ENCODE measurements around the gene GNAO1.

The GNAO1 gene

GRCh38 chr16:56191156-56191815 lies at the start of gene GNAO1:
TSS of gene GNAO1 (plus strand) at chr16:56191489. CDS start at chr16:56192236, 747 bp downstream.
- Histone ChIP-seq H3K4me3 (ENCODE audit: low read length) (no peak within 1 kb of the TSS), H3K36me3 (ENCODE audit: control insufficient read depth, insufficient read depth, low read length) (no peaks in the 10 kb centered on the region), H3K9me3 (ENCODE audit: control insufficient read depth, low read length) (no peaks in the 10 kb centered on the region), H3K4me1 (ENCODE audit: control insufficient read depth, insufficient read depth, low read length) (no peaks in the 10 kb centered on the region), H3K27me3 (ENCODE audit: control insufficient read depth, insufficient read depth, low read length) (peaks cover 40% of the 10 kb centered on the region), H3K9ac (ENCODE audit: low read length) (peak within 1 kb of the TSS; percentile 54)

- Histone ChIP-seq H3K36me3 (ENCODE audit: control insufficient read depth, insufficient read depth, low read length) (no peaks in the 10 kb centered on the region), H3K9me3 (ENCODE audit: control insufficient read depth, low read length) (no peaks in the 10 kb centered on the region), H3K4me1 (ENCODE audit: control insufficient read depth, insufficient read depth, low read length) (no peaks in the 10 kb centered on the region), H3K4me3 (ENCODE audit: low read length) (no peak overlapping the region), H3K9ac (ENCODE audit: low read length) (no peak overlapping the region), H3K27me3 (ENCODE audit: control insufficient read depth, insufficient read depth, low read length) (no peaks in the 10 kb centered on the region)
Observed at GRCh38 chr16:56143666-56144065, 47.6 kb upstream of the GNAO1 start.

GRCh38 chr16:56145369-56145768 lies 45.9 kb upstream of the GNAO1 start:
- Histone ChIP-seq H3K9ac (ENCODE audit: low read length) (no peak overlapping the region), H3K27me3 (ENCODE audit: control insufficient read depth, insufficient read depth, low read length) (no peaks in the 10 kb centered on the region), H3K4me1 (ENCODE audit: control insufficient read depth, insufficient read depth, low read length) (no peaks in the 10 kb centered on the region), H3K4me3 (ENCODE audit: low read length) (no peak overlapping the region), H3K36me3 (ENCODE audit: control insufficient read depth, insufficient read depth, low read length) (no peaks in the 10 kb centered on the region), H3K9me3 (ENCODE audit: control insufficient read depth, low read length) (no peaks in the 10 kb centered on the region)

- H3K36me3 ChIP-seq (ENCODE audit: control insufficient read depth, insufficient read depth, low read length), result no peaks in the 10 kb centered on the region
- no peaks in the 10 kb centered on the region for H3K4me1 ChIP-seq (ENCODE audit: control insufficient read depth, insufficient read depth, low read length)
- H3K9me3 ChIP-seq (ENCODE audit: control insufficient read depth, low read length), result no peaks in the 10 kb centered on the region
- H3K27me3 ChIP-seq (ENCODE audit: control insufficient read depth, insufficient read depth, low read length), result no peaks in the 10 kb centered on the region
- no peak overlapping the region for H3K4me3 ChIP-seq (ENCODE audit: low read length)
- no peak overlapping the region for H3K9ac ChIP-seq (ENCODE audit: low read length)
Observed at GRCh38 chr16:56151621-56152020, 39.7 kb upstream of the GNAO1 start.

- Histone ChIP-seq H3K27me3 (ENCODE audit: control insufficient read depth, insufficient read depth, low read length) (no peaks in the 10 kb centered on the region), H3K4me1 (ENCODE audit: control insufficient read depth, insufficient read depth, low read length) (no peaks in the 10 kb centered on the region), H3K9ac (ENCODE audit: low read length) (no peak overlapping the region), H3K4me3 (ENCODE audit: low read length) (no peak overlapping the region), H3K36me3 (ENCODE audit: control insufficient read depth, insufficient read depth, low read length) (no peaks in the 10 kb centered on the region), H3K9me3 (ENCODE audit: control insufficient read depth, low read length) (no peaks in the 10 kb centered on the region)
Observed at GRCh38 chr16:56161658-56162057, 29.6 kb upstream of the GNAO1 start.

GRCh38 chr16:56163089-56163488 lies 28.2 kb upstream of the GNAO1 start:
- Histone ChIP-seq H3K4me3 (ENCODE audit: low read length) (no peak overlapping the region), H3K9me3 (ENCODE audit: control insufficient read depth, low read length) (no peaks in the 10 kb centered on the region), H3K36me3 (ENCODE audit: control insufficient read depth, insufficient read depth, low read length) (no peaks in the 10 kb centered on the region), H3K9ac (ENCODE audit: low read length) (no peak overlapping the region), H3K4me1 (ENCODE audit: control insufficient read depth, insufficient read depth, low read length) (no peaks in the 10 kb centered on the region), H3K27me3 (ENCODE audit: control insufficient read depth, insufficient read depth, low read length) (no peaks in the 10 kb centered on the region)

DNA sequence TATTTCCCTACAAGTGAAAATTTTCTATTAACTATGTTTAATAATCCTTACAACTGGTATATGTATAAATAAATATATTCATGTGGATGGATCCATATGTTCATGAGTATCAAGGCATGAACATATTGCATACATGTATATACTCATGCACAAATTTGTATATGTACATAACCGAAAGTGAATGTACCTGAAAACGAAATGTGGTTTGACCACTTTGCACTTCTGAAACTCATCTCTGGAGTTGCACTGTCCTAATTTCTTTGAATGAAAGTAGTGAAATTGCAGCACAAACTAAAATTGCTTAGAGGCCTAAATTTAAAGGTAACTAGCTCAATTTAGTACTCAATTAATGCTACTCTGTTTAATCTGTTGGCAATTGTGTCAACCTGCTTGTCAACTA lies 27.4 kb upstream of the GNAO1 start:
- Histone ChIP-seq H3K36me3 (ENCODE audit: control insufficient read depth, insufficient read depth, low read length) (no peaks in the 10 kb centered on the region), H3K9me3 (ENCODE audit: control insufficient read depth, low read length) (no peaks in the 10 kb centered on the region), H3K9ac (ENCODE audit: low read length) (no peak overlapping the region), H3K4me1 (ENCODE audit: control insufficient read depth, insufficient read depth, low read length) (no peaks in the 10 kb centered on the region), H3K27me3 (ENCODE audit: control insufficient read depth, insufficient read depth, low read length) (no peaks in the 10 kb centered on the region), H3K4me3 (ENCODE audit: low read length) (no peak overlapping the region)

DNA sequence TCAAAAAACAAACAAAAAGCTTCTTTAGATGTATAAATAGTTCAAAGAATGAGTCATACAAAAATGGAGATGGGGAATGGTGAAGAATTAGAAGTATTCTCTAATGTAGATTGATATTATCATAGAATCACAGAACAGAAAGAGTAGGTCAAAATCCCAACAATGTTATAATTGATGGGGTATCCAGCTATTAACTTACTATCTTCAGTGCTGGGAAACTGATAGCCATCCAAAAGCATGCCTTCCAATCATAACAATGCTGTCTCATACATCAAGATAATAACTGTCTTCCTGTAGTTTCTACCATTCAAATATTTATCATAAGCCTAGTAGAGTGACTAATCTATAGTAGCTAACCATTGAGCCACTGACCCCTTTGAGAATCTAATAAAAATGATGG lies 26.7 kb upstream of the GNAO1 start:
- Histone ChIP-seq H3K4me1 (ENCODE audit: control insufficient read depth, insufficient read depth, low read length) (no peaks in the 10 kb centered on the region), H3K27me3 (ENCODE audit: control insufficient read depth, insufficient read depth, low read length) (no peaks in the 10 kb centered on the region), H3K9ac (ENCODE audit: low read length) (no peak overlapping the region), H3K4me3 (ENCODE audit: low read length) (no peak overlapping the region), H3K36me3 (ENCODE audit: control insufficient read depth, insufficient read depth, low read length) (no peaks in the 10 kb centered on the region), H3K9me3 (ENCODE audit: control insufficient read depth, low read length) (no peaks in the 10 kb centered on the region)

DNA sequence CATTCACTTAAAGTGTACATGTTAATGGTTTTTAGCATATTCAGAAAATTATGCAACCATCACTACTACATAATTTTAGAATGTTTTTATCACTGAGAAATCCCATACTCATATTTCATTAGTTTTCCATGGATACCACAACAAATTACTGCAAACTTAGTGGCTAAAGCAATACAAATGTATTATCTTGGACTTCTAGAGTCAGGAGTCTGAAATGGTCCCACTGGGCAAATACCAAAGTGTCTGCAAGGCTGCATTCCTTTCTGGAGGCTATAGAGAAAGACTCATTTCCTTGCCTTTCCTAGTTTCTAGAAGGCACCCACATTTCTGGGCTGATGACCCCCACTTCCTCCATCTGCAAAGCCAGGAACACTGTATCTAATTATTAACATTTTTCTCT lies 16.9 kb upstream of the GNAO1 start:
- H3K4me1 ChIP-seq (ENCODE audit: control insufficient read depth, insufficient read depth, low read length), result no peaks in the 10 kb centered on the region
- H3K27me3 ChIP-seq (ENCODE audit: control insufficient read depth, insufficient read depth, low read length), result no peaks in the 10 kb centered on the region
- H3K36me3 ChIP-seq (ENCODE audit: control insufficient read depth, insufficient read depth, low read length), result no peaks in the 10 kb centered on the region
- H3K9ac ChIP-seq (ENCODE audit: low read length), result no peak overlapping the region
- no peaks in the 10 kb centered on the region for H3K9me3 ChIP-seq (ENCODE audit: control insufficient read depth, low read length)
- H3K4me3 ChIP-seq (ENCODE audit: low read length), result no peak overlapping the region

GRCh38 chr16:56181401-56181800 lies 9.9 kb upstream of the GNAO1 start:
- no peak overlapping the region for H3K4me3 ChIP-seq (ENCODE audit: low read length)
- no peak overlapping the region for H3K9ac ChIP-seq (ENCODE audit: low read length)
- no peaks in the 10 kb centered on the region for H3K27me3 ChIP-seq (ENCODE audit: control insufficient read depth, insufficient read depth, low read length)
- H3K36me3 ChIP-seq (ENCODE audit: control insufficient read depth, insufficient read depth, low read length), result no peaks in the 10 kb centered on the region
- H3K4me1 ChIP-seq (ENCODE audit: control insufficient read depth, insufficient read depth, low read length), result no peaks in the 10 kb centered on the region
- no peaks in the 10 kb centered on the region for H3K9me3 ChIP-seq (ENCODE audit: control insufficient read depth, low read length)

DNA sequence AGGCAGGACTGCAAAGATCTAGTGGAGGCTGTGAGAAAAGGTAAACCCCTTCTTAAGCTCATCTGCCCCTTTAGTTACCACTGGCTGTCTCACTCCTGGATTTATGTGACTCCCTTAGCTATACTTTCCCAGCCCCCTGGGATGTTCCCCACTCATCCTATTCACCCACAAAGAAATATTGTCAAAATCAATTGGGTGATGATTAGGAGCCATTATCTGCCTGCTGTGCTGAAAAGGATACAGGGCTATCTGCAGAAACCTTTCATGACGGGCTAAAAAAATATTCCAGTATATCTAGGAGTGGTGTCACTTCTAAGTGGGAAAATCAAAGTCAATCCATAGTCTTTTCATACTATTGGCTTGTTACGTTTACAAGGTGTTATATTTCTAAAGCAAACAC lies 8.0 kb upstream of the GNAO1 start:
- Histone ChIP-seq H3K4me3 (ENCODE audit: low read length) (no peak overlapping the region), H3K27me3 (ENCODE audit: control insufficient read depth, insufficient read depth, low read length) (no peaks in the 10 kb centered on the region), H3K4me1 (ENCODE audit: control insufficient read depth, insufficient read depth, low read length) (no peaks in the 10 kb centered on the region), H3K9ac (ENCODE audit: low read length) (no peak overlapping the region), H3K36me3 (ENCODE audit: control insufficient read depth, insufficient read depth, low read length) (no peaks in the 10 kb centered on the region), H3K9me3 (ENCODE audit: control insufficient read depth, low read length) (no peaks in the 10 kb centered on the region)

DNA sequence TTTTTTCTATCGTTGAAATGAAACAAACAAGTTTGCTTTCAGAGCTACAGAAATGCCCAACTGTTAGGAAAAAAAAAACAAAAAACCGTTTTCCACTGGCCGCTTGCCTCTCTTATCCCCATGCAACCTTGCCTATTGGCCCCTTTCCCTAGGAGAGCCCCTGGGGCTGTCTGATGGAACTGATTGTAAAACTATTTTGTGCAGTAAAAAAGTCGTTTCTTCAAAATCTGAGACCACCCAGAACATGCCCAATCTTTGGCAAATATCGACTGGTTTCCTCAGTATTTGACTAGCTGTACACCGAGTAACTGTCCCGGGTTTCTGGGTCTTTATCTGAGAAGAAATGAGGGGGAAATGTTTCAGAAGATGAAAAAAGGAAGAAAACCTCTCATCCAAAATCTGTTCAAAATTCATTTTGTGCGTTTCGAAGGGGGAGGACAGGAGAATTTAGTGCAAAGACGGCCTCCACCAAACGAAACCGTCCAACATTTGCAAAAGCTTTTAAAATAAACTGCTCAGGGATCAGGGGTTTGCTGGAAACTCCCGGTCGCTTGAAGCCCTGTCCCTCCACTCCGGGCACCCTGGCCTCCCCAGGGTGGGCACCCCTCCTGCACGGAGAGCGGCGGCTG lies 1.1 kb upstream of the GNAO1 start:
- Histone ChIP-seq H3K27me3 (ENCODE audit: control insufficient read depth, insufficient read depth, low read length) (peaks cover 40% of the 10 kb centered on the region), H3K4me1 (ENCODE audit: control insufficient read depth, insufficient read depth, low read length) (no peaks in the 10 kb centered on the region), H3K9ac (ENCODE audit: low read length) (peak overlapping the region; percentile 54), H3K36me3 (ENCODE audit: control insufficient read depth, insufficient read depth, low read length) (no peaks in the 10 kb centered on the region), H3K4me3 (ENCODE audit: low read length) (no peak overlapping the region), H3K9me3 (ENCODE audit: control insufficient read depth, low read length) (no peaks in the 10 kb centered on the region)
